Amygdala (tissue), 56 donors: ENCODE data around the gene KBTBD13.
"Not testable (repeated sequence)": the region's sequence is repeated elsewhere in the genome, so short reads cannot be mapped to it uniquely, and the experiment has no call there.

Experiments
- DNase-seq, 56 donors: peaks; one replicate each; lab custom pipeline; 2025; lab: John Stamatoyannopoulos, UW

The KBTBD13 gene

DNA sequence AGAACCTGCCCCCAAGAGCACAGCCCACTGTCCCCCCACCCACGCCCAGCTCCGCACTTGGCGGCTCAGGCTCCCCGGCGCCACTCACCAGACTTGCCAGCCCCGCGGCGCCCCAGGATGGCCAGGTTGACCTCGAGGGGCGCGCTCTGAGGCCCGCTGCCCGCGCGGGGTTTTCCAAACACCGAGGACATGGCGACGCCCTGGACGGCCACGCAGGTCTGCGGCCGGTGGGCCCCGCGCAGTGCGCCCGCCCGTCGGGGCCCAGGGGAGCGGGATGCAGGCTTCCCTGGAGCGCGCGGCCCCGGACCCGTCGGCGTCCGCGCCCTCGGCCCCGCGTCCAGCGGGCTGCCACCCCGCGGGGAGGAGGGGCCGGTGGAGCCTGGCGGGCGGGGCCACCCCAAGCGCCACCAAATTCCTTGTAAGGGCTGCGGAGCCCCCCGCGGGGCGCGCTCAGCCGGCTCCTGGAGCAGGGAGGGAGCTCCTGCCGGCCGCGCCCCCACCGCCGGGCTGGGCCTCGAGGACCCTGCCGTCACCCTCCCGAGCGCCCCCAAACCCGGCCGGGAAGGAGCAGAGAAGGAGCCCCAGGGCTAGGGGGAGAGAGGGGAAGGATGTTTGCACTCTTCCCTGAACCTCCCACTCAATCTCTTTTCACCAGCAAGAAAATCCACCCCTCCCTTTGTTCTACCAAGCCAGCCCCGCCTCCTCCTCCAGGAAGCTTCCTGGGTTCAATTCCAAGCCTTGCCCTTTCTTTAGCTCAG is 8.7 kb upstream of the KBTBD13 start, which contains the start of gene RASL12:
Gene RASL12 (minus strand): TSS at position 347 of the 758 bp plus-strand sequence. CDS start 156 bp downstream, at position 191.
- DNase-seq: no peak

DNA sequence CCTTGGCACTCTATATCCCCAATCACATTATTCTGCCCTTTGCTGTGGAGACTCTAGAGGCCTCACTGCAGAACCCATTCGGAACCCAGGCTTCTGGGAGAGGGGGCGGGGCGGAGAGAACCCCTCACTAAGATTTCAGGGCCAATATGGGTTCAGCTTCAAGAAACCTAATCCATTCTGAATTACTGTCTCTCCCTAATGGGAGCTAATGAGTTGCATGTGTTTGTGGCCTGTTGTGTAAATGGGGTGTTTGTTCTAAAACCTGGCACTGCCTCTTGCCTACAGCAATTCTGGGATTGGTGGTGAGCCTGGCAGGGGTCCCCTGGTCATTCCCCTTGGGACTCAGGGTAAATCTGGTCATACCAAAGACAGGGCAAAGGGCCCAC is 8.2 kb upstream of the KBTBD13 start:
- peak in 1 of 56 donors; percentile 30 for DNase-seq

DNA sequence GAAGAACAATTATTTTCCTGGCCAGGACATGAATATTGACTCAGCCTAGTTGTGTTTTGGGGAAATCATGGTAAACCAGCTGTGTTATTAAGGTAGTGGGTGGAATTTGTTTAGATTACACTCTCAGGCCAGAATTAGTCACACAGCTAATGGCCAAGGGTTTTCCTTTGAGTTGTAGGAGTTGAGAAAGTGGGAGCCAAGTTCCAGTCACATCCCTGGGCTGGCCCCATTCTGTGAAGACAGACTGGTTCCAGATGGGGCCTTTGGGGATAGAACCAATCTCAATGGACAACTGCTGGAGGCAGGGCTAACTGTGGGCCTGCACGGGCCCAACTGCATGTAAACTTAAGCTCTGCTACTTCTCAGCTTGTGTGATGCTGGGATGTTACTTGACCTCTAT is 7.4 kb upstream of the KBTBD13 start:
- DNase-seq: no peak

DNA sequence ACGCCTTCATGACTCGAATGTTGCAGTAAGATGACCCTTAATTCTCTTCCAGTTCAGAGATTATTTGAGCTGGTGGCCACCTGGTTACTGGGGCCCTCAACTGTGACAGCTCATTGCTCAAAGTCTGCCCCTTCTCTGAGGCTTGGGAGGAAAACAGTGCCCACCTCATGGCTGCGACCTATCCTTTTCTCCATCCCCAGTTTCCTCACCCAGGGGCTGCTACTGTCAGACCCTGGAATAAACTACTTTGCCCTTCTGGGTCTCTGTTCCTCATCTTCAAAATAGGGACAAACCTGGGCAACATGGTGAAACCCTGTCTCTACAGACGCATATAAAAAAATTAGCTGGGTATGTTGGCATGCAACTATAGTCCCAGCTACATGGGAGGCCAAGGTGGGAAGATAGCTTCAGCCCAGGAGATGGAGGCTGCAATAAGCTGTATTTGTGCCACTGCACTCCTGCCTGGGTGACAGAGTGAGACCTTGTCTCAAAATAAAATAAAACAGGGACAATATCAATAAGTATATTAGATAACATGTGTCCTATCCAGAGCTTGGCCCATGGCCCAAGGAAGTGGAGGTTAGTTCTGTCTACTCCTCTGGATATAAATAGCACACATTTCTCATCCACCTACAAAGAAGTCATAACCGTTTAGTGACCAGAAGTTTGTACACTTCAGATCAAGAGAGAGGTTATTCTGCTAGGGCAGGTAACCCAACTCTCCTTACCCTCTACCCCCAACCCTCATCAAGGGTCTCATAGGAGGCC is 6.6 kb upstream of the KBTBD13 start:
- DNase-seq: no peak

DNA sequence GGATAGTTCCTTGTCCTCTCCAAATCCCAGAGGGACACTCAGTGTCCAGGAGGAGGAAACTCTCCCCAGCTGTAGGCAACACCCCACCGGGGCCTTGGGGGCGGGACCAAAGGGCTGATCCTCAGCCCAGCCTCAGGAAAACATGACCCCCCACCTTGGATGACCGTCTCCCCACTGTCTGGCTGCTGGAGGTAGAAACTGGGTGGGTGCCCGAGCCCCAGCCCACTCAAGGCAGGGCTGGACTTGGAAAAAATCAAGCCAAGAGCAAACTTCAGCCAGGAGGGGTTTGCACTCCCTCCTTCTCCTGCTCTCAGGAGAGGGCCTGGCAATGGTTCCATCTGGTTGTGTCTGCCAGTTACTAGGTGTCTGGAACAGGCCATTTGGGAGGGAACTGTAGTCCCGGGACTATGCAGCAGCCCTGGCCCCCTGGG is 5.2 kb upstream of the KBTBD13 start:
- DNase-seq: peak in 8 of 56 donors; percentile 21 to 57 (median 42)

DNA sequence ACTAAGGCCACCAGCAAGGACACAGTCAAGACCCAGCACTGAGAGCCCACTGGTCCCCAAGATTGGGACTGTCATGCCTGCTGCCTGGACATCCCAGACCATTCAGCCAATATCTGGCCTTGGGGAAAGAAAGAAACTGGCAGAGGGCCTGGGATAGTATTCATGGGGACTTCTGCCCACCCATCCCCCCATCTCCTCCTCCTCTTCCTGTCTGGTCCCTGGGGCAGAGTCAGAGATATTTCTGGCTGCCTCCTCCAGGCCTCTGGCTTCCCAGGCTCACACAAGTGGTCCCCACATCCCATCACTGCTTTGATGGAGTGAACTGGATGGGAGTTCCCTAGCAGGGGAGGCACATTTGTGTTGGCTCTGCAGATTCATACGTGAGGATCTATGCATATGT is 4.5 kb upstream of the KBTBD13 start:
- DNase-seq: no peak

DNA sequence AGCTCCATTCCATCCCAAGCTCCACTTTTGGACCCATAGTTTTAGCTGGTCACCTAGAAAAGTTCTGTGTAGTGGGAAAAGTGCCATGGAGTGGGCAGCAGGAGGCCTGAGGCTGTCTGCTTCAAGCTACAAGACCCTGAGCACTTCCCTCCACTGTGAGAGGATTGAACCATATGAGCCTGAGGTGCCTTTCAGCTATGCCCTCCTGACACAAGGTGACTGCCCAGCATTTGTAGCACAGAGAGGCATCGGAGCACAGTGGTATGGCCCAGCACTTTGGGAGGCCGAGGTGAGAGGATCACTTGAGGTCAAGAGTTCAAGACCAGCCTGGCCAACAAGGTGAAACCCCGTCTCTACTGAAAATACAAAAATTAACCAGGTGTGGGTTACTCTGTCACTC is 3.9 kb upstream of the KBTBD13 start:
- DNase-seq: no peak

DNA sequence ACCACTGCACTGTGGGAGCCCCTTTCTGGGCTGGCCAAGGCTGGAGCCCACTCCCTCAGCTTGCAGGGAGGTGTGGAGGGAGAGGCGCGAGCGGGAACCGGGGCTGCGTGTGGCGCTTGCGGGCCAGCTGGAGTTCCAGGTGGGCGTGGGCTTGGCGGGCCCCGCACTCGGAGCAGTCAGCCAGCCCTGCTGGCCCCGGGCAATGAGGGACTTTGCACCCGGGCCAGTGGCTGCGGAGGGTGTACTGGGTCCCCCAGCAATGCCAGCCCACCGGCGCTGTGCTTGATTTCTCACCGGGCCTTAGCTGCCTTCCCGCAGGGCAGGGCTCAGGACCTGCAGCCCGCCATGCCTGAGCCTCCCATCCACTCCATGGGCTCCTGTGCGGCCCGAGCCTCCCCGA is 1.6 kb upstream of the KBTBD13 start:
- not testable (repeated sequence) for DNase-seq

DNA sequence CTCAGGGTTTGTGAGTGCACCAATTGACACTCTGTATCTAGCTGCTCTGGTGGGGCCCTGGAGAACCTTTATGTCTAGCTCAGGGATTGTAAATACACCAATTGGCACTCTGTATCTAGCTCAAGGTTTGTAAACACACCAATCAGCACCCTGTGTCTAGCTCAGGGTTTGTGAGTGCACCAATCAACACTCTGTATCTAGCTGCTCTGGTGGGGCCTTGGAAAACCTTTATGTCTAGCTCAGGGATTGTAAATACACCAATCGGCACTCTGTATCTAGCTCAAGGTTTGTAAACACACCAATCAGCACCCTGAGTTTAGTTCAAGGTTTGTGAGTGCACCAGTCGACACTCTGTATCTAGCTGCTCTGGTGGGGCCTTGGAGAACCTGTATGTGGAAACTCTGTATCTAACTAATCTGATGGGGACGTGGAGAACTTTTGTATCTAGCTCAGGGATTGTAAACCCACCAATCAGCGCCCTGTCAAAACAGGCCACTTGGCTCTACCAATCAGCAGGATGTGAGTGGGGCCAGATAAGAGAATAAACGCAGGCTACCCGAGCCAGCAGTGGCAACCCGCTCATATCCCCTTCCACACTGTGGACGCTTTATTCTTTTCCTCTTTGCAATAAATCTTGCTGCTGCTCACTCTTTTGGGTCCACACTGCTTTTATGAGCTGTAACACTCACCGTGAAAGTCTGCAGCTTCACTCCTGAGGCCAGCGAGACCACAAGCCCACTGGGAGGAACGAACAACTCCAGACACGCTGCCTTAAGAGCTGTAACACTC is 745 bp upstream of the KBTBD13 start:
- DNase-seq: not testable (repeated sequence)

DNA sequence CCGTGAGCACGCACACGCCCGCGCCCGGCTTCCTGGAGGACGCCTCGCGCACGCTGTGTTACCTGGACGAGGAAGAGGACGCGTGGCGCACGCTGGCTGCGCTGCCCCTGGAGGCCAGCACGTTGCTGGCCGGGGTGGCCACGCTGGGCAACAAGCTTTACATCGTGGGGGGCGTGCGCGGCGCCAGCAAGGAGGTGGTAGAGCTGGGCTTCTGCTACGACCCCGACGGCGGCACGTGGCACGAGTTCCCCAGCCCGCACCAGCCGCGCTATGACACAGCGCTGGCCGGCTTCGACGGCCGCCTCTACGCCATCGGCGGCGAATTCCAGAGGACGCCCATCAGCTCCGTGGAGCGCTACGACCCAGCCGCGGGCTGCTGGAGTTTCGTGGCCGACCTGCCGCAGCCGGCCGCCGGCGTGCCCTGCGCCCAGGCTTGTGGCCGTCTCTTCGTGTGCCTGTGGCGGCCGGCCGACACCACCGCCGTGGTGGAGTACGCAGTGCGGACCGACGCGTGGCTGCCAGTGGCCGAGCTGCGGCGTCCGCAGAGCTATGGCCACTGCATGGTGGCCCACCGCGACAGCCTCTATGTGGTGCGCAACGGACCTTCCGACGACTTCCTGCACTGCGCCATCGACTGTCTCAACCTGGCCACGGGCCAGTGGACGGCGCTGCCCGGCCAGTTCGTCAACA is 890 bp downstream of the KBTBD13 start:
- DNase-seq: no peak

DNA sequence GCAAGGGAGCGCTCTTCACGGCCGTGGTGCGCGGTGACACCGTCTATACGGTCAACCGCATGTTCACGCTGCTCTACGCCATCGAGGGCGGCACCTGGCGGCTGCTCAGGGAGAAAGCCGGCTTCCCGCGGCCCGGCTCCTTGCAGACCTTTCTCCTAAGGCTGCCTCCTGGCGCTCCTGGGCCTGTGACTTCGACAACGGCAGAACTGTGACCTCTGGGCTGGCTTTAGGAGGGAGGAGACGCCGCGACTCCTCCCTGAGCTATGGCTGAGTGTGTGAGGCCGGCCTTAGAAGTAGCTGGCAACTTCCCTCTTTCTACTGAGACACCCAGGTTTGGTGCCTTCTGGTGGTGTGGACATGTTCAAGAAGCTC is 1.4 kb downstream of the KBTBD13 start:
- DNase-seq: peak in 5 of 56 donors; percentile 18 to 49 (median 22)

DNA sequence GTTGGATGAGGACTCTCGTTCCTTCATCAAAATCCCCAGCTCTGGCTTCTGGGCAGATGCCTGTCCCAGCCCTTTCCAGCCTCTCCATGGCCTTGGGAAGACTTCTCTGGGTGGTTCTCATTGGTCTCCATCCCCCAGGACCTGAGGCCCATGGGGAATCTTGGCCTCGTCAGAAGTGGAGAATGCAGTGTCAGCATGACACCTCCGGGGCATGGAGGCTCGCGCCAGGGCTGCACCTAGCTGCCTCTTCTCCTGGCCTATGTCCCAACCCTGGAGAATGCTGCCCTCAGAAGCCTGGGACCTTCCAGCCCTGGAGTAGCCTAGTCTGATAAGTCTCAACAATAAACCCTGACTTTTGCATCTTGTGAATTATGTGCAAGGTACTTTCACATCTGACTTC is 3.0 kb downstream of the KBTBD13 start:
- DNase-seq: no peak

DNA sequence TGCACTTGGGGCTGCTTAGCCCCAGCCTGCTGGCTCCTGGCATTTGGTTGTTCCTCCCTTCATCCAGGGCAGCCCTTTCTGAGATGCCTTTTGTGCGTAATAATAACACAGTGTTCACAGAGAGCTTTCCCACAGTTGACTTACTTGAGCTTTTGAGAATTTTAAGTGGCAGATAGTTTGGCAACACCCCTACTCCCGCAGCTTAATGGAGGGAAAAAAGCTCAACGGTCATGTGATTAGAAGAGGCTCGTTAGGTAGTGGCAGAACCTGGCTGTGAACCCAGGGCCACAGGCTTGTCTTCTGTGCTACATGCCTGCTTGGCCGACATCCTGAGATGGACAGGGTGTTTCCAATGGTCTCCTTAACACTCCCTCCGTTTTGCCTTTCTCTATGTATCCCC is 4.7 kb downstream of the KBTBD13 start:
- DNase-seq: peak in 5 of 56 donors; percentile 12 to 45 (median 19)

DNA sequence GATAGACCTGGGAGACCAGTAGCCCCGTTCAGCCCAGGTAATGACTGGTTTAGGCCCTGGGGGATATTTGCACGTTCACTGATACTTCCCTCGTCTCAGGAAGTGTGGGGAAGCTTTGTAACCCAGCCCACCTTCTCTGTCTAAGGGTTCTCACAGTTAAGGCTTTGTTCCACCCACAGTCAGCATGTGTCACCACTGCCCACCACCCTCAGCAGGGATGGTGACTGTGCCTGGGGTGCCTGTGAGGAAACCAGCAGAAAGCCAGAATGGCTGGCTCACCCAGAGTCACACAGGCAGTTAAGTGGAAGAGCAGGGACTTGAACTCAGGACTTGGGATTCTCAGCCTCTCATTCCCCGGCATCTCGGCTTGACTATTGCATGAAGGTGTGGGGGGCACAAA is 5.2 kb downstream of the KBTBD13 start:
- no peak for DNase-seq

DNA sequence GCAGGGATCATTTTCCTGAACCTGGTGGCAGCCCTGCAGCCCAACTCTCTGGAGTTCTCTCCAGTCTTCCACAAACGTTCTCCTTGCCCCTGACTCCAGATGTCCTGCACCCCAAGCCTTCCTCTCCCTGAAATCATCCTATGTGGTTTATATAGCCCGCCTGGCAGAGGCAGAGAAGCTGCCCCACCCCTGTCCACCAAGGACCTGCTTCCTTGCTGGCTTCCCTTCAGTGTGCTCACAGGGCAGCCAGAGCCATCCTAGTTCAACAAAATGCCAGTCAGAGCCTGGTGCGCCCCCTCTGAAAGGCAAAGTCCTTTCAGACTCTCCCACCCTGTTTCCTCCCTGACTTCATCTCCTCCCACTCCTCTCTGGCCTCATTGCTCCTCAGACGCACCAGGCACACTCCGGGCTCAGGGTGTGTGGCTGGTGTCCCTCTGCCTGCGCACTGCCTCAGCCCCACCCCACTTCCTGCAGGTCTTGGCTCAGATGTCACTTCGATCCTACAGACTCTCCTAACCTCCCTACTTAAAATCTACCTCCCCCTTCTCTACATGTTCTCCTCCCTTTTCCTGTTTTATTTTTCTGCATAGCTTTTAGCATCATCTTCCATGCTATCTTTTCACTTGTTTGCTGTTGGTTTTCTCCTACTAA is 5.9 kb downstream of the KBTBD13 start:
- no peak for DNase-seq

DNA sequence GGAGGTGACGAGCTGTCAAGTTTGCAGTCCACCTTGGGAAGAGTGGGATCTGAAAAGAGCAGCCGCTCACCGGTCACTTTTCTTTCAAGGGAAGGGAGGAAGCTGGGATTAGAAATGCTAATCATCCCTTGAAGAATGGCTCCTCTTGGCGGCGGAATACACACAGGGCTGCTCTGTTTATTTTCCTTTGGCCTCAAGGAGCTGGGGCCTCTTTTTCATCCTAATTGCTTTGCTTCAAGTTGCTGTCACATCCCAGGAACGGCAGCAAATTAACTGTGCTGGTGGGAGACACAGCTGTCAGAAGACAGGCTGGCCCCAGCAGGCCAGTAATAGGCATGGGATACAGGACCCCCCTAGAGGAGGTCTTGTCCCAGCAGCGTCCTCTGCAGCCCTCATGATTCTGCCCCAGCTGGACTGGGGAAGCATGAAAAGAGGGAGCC is 6.7 kb downstream of the KBTBD13 start:
- DNase-seq: peak in 18 of 56 donors; percentile 14 to 59 (median 30)

DNA sequence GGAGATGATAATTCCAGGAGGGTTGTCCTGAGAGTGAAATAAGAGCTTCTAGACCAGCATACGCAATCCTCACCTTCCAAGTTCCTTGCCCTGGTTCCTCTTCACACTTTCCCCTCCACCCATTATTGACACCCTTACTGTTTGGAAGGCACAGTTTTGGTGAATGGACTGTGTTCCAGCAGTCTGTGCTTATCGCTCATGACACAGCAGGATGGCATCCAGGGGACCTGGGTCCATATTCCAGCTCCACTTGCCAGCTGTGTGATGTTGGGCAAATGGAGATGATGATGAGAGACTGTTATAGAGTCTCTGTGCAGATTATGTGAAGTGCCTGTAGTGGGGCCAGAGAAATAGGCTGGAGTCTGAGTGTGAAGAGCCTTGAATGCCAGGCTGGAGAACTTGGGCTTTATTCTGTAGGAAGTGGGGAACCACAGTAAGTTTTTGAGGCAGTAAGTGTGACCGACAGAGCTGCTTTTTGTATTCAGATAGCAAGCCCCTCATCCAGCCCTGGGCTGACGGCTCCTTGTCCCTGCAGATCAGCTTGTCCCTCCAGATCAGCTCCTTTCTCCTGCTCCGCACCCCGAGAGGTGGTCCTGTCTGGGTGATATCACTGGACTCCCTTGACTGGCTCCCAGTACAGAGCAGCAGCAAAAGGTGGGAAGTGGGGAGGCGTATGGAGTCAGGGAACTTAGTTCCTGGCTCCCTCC is 8.1 kb downstream of the KBTBD13 start:
- DNase-seq: no peak

DNA sequence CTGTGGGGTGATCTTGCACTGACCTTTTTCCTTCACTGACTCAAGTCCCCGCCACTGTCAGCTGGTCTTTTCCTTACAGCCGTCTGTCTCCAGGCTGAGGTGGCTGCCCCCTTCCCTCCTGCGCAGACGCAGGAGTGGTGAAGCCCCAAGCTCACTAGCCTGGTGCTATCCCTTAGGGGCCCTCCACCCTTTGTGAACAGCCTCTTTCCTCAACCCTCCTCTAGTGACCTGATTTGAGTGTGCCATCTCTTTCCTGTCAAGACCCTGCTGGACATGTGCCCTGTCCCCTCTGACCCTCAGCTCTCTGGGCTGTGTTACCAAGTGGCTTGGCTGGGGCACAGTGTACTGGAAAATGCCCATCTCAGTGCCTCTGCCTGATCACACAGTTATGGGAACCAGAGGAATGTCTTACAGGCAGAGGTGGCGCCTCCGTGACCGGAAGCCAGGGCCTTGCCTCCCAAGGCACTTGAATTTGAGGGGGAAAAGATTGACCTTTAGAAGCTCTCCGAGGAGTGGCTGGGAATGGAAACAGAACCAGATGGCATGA is 8.7 kb downstream of the KBTBD13 start:
- peak in 1 of 56 donors; percentile 26 for DNase-seq
